H1 (cell line): ENCODE data around the gene CADM1. TPM values are rescaled to one million over a fixed set of nuclear protein-coding genes. Genes with fewer than 3 reads are reported as not detected.
A peak's percentile ranks its signal among the peaks of the same experiment; 100 is the strongest.

Experiments
- CTCF ChIA-PET: fragments of 300-600 bp; sonication (Branson Sonifier 250); formaldehyde crosslinking; loops from one replicate; lab custom pipeline; 2021; ENCODE audit not compliant: partially characterized antibody; lab: Charles Lee
- POLR2A ChIA-PET: fragments of 300-600 bp; sonication (Branson Sonifier 250); formaldehyde crosslinking; loops from one replicate; lab custom pipeline; 2021; ENCODE audit warnings: inconsistent platforms; ENCODE audit not compliant: partially characterized antibody; lab: Charles Lee
- DNase-seq, 2 experiments: peaks; one replicate each; pipeline versions ENCODE4 v3.0.0 to v3.0.0-alpha.2; 2010 to 2022; ENCODE audit warnings: low spot score in 2 of 2, low read depth in 1 of 2, mixed read lengths in 1 of 2
- FAIRE-seq: peaks from 2 replicates; lab custom pipeline; 2011; peaks lifted over from hg19 to GRCh38; lab: Jason Lieb, UNC
- H2AFZ ChIP-seq: 2 replicates; pipeline ENCODE4 v1.8.1; 2012; ENCODE audit warnings: low read length, inconsistent platforms
- H2AK5ac ChIP-seq: 2 replicates; pipeline ENCODE4 v1.6.1; 2013; ENCODE audit warnings: low read depth, low read length
- H2BK120ac ChIP-seq: replicated peaks from 2 replicates; pipeline ENCODE3; 2013; ENCODE audit warnings: low read depth, low read length, inconsistent platforms
- H2BK12ac ChIP-seq: 2 replicates; pipeline ENCODE4 v1.6.1; 2013; ENCODE audit warnings: low read depth, low read length
- H2BK15ac ChIP-seq: 2 replicates; pipeline ENCODE4 v1.6.1; 2013; ENCODE audit warnings: low read length
- H2BK20ac ChIP-seq: 2 replicates; pipeline ENCODE4 v1.6.1; 2013; ENCODE audit warnings: low read length
- H2BK5ac ChIP-seq: 2 replicates; pipeline ENCODE4 v1.6.1; 2013; ENCODE audit warnings: low read depth, low read length
- H3K14ac ChIP-seq: 2 replicates; pipeline ENCODE4 v1.6.1; 2013; ENCODE audit warnings: inconsistent platforms; ENCODE audit not compliant: insufficient read length
- H3K18ac ChIP-seq: 2 replicates; pipeline ENCODE4 v1.6.1; 2013; ENCODE audit warnings: low read length; ENCODE audit errors: extremely low read depth
- H3K23ac ChIP-seq: 2 replicates; pipeline ENCODE4 v1.6.1; 2013; ENCODE audit warnings: inconsistent platforms; ENCODE audit not compliant: insufficient read length
- H3K23me2 ChIP-seq: 2 replicates; pipeline ENCODE4 v1.6.1; 2013; ENCODE audit warnings: low read depth, low read length
- H3K27ac ChIP-seq: 2 replicates; pipeline ENCODE4 v1.6.1; 2011; ENCODE audit warnings: low read depth, low read length, inconsistent platforms
- H3K27me3 ChIP-seq, 4 experiments: replicated peaks in 1 of 4; 1 replicate in 1 of 4; 2 replicates in 3 of 4; pipeline versions ENCODE4 v1.6.1 to v1.8.1; 2011 to 2013; ENCODE audit warnings: low read length in 3 of 4, mild to moderate bottlenecking in 3 of 4, inconsistent platforms in 2 of 4, mixed read lengths in 2 of 4, moderate library complexity in 1 of 4; ENCODE audit not compliant: control insufficient read depth in 3 of 4, insufficient read depth in 3 of 4; ENCODE audit errors: extremely low read depth in 1 of 4
- H3K36me3 ChIP-seq, 4 experiments: 2 replicates each; pipeline versions ENCODE4 v1.6.1 to v1.8.1; 2011 to 2013; ENCODE audit warnings: mild to moderate bottlenecking in 4 of 4, low read length in 3 of 4, moderate library complexity in 2 of 4, control low read depth in 1 of 4, inconsistent platforms in 1 of 4; ENCODE audit not compliant: insufficient read depth in 4 of 4, control insufficient read depth in 2 of 4
- H3K4ac ChIP-seq: replicated peaks from 2 replicates; pipeline ENCODE3; 2013; ENCODE audit warnings: low read length, low read depth, mixed read lengths, inconsistent platforms; ENCODE audit not compliant: insufficient read length
- H3K4me1 ChIP-seq, 4 experiments: replicated peaks in 1 of 4; 1 replicate in 1 of 4; 2 replicates in 3 of 4; pipeline versions ENCODE4 v1.6.1 to v1.8.1; 2011 to 2013; ENCODE audit warnings: low read length in 3 of 4, inconsistent platforms in 2 of 4, mixed read lengths in 1 of 4; ENCODE audit not compliant: insufficient read depth in 4 of 4, control insufficient read depth in 3 of 4
- H3K4me2 ChIP-seq, 2 experiments: 2 replicates each; pipeline versions ENCODE4 v1.6.1 to v1.8.1; 2011 to 2013; ENCODE audit warnings: low read depth in 2 of 2, low read length in 2 of 2, control low read depth in 1 of 2, inconsistent platforms in 1 of 2, mild to moderate bottlenecking in 1 of 2; ENCODE audit not compliant: insufficient read depth in 1 of 2
- H3K4me3 ChIP-seq, 4 experiments: fragments of 200-600, 300-600 bp in 1 of 4; sonication (generic), shearing (Covaris generic), sonication (Bioruptor Twin) in 1 of 4; 2 replicates each; pipeline versions ENCODE4 v1.5.1 to v1.8.1; 2011 to 2016; ENCODE audit warnings: low read length in 4 of 4, low read depth in 3 of 4, control low read depth in 2 of 4, inconsistent platforms in 2 of 4, mild to moderate bottlenecking in 2 of 4, mixed read lengths in 1 of 4, moderate library complexity in 1 of 4; ENCODE audit not compliant: insufficient read depth in 2 of 4; ENCODE audit errors: extremely low read depth in 1 of 4
- H3K56ac ChIP-seq: replicated peaks from 2 replicates; pipeline ENCODE3; 2013; ENCODE audit warnings: low read depth, mild to moderate bottlenecking, mixed read lengths, low read length, inconsistent platforms; ENCODE audit not compliant: insufficient read length
- H3K79me1 ChIP-seq: 2 replicates; pipeline ENCODE4 v1.6.1; 2013; ENCODE audit warnings: low read depth, low read length, control low read depth
- H3K79me2 ChIP-seq, 2 experiments: 2 replicates each; pipeline versions ENCODE4 v1.6.1 to v1.8.1; 2012 to 2013; ENCODE audit warnings: low read length in 2 of 2, mild to moderate bottlenecking in 2 of 2, inconsistent platforms in 1 of 2; ENCODE audit not compliant: insufficient read depth in 2 of 2, control insufficient read depth in 1 of 2
- H3K9ac ChIP-seq, 4 experiments: replicated peaks in 1 of 4; 1 replicate in 1 of 4; 2 replicates in 3 of 4; pipeline versions ENCODE4 v1.6.1 to v1.8.1; 2011 to 2013; ENCODE audit warnings: low read depth in 3 of 4, low read length in 3 of 4, control low read depth in 2 of 4, mild to moderate bottlenecking in 2 of 4, moderate library complexity in 2 of 4, inconsistent platforms in 1 of 4; ENCODE audit errors: extremely low read depth in 1 of 4
- H3K9me3 ChIP-seq, 2 experiments: 2 replicates each; pipeline versions ENCODE4 v1.6.1 to v1.8.1; 2012 to 2013; ENCODE audit warnings: mild to moderate bottlenecking in 2 of 2, moderate library complexity in 2 of 2, control low read depth in 1 of 2, inconsistent platforms in 1 of 2, low read depth in 1 of 2, low read length in 1 of 2, mixed read lengths in 1 of 2; ENCODE audit not compliant: insufficient read depth in 2 of 2
- H4K20me1 ChIP-seq, 2 experiments: replicated peaks in 1 of 2; 2 replicates each; pipeline versions ENCODE3 to v1.8.1; 2011 to 2013; ENCODE audit warnings: inconsistent platforms in 2 of 2, low read length in 2 of 2, mild to moderate bottlenecking in 1 of 2; ENCODE audit not compliant: insufficient read depth in 2 of 2, control insufficient read depth in 1 of 2
- H4K5ac ChIP-seq: 2 replicates; pipeline ENCODE4 v1.6.1; 2013; ENCODE audit warnings: low read length, low read depth, mixed read lengths, inconsistent platforms; ENCODE audit not compliant: insufficient read length
- H4K8ac ChIP-seq: 2 replicates; pipeline ENCODE4 v1.8.0; 2013; ENCODE audit warnings: mild to moderate bottlenecking, moderate library complexity, low read length, inconsistent platforms; ENCODE audit not compliant: insufficient read depth; ENCODE audit errors: extremely low read depth
- H4K91ac ChIP-seq: replicated peaks from 2 replicates; pipeline ENCODE3; 2013; ENCODE audit warnings: low read length, mixed read lengths, inconsistent platforms; ENCODE audit not compliant: insufficient read length
- BCL11A ChIP-seq, 2 experiments: IDR thresholded peaks; one replicate each; pipeline ENCODE4 v1.6.1; 2011; ENCODE audit warnings: low read depth in 2 of 2, low read length in 2 of 2, mild to moderate bottlenecking in 2 of 2
- CEBPB ChIP-seq: IDR thresholded peaks from 2 replicates; pipeline ENCODE4 v1.6.1; 2012; ENCODE audit warnings: low read depth, low read length
- CTCF ChIP-seq, 3 experiments: IDR thresholded peaks; 1 replicate in 2 of 3; 2 replicates in 1 of 3; pipeline versions ENCODE4 v1.5.1 to v1.6.1; 2011; ENCODE audit warnings: low read length in 3 of 3, mild to moderate bottlenecking in 3 of 3, inconsistent platforms in 2 of 3, low read depth in 1 of 3, moderate library complexity in 1 of 3; ENCODE audit not compliant: insufficient read depth in 1 of 3; ENCODE audit errors: control extremely low read depth in 1 of 3
- EZH2 ChIP-seq: fragments of 200-600 bp; sonication (generic); IDR thresholded peaks from 2 replicates; pipeline ENCODE4 v1.7.1; 2012; ENCODE audit warnings: low read depth, mild to moderate bottlenecking, moderate library complexity, low read length, inconsistent platforms; ENCODE audit not compliant: severe bottlenecking
- JUND ChIP-seq: IDR thresholded peaks from 2 replicates; pipeline ENCODE4 v1.6.1; 2011; ENCODE audit warnings: mild to moderate bottlenecking, improper control_type of control experiment, low read length
- NANOG ChIP-seq: IDR thresholded peaks from 2 replicates; pipeline ENCODE4 v1.6.1; 2011; ENCODE audit warnings: low read length, low read depth, mild to moderate bottlenecking, inconsistent platforms; ENCODE audit not compliant: insufficient read depth, poor library complexity, severe bottlenecking
- POLR2AphosphoS5 ChIP-seq: IDR thresholded peaks from 2 replicates; pipeline ENCODE4 v1.6.1; 2011; ENCODE audit warnings: low read depth, low read length
- RXRA ChIP-seq: IDR thresholded peaks from 2 replicates; pipeline ENCODE4 v1.6.1; 2011; ENCODE audit warnings: low read depth, mild to moderate bottlenecking, low read length, moderate library complexity; ENCODE audit not compliant: insufficient read depth
- TEAD4 ChIP-seq: IDR thresholded peaks from 2 replicates; pipeline ENCODE4 v1.6.1; 2012; ENCODE audit warnings: low read depth, low read length, inconsistent platforms, mixed read lengths
- YY1 ChIP-seq: IDR thresholded peaks from 2 replicates; pipeline ENCODE4 v1.6.1; 2011; ENCODE audit warnings: low read depth, mild to moderate bottlenecking, low read length
- ZNF274 ChIP-seq: IDR thresholded peaks from 2 replicates; pipeline ENCODE4 v1.7.0; 2012; ENCODE audit warnings: low read length, borderline replicate concordance; ENCODE audit errors: extremely low read depth
- WGBS, 2 experiments: shearing (Covaris generic) in 1 of 2; methylation state at CpG; one replicate each; pipeline versions ENCODE4 v1.1.6 to v1.1.7; 2013 to 2015; ENCODE audit warnings: low lambda C conversion rate in 2 of 2, mixed read lengths in 2 of 2, inconsistent platforms in 1 of 2, low coverage in 1 of 2, missing lambda C conversion rate in 1 of 2; ENCODE audit not compliant: insufficient replicate concordance in 2 of 2, insufficient coverage in 1 of 2, insufficient read length in 1 of 2; ENCODE audit errors: extremely low coverage in 1 of 2, missing lambda C conversion rate in 1 of 2; 5-methylcytosine and 5-hydroxymethylcytosine counted together
- polyA plus RNA-seq, 7 experiments: library from polyadenylated mRNA; depleted of rRNA in 3 of 7; stranded (reverse) in 5 of 7; unstranded in 2 of 7; fragments of >200 nt in 5 of 7; fragments of 200-250 nt in 2 of 7; gene quantifications; 1 replicate in 5 of 7; 2 replicates in 1 of 7; 4 replicates in 1 of 7; pipeline versions ENCODE4 v1.2.1 to v1.2.3, GENCODE V29; 2011 to 2013; ENCODE audit warnings: missing spikeins in 2 of 7, mixed read lengths in 2 of 7
- total RNA-seq: library from RNA; stranded (reverse); fragmentation: NEBNext Ultra II Directional; extraction: Animal tissue kit (Norgen Biotek cat#: 25700); gene quantifications from 2 replicates; pipeline ENCODE4 v1.2.1, GENCODE V29; 2021

Gene CADM1
- total and polyA plus RNA-seq, 2 of the 8 experiments (the other 6 are each of a cell fraction or from before 2014, with no cell fraction given): 8.3 to 25.3 TPM

DNA sequence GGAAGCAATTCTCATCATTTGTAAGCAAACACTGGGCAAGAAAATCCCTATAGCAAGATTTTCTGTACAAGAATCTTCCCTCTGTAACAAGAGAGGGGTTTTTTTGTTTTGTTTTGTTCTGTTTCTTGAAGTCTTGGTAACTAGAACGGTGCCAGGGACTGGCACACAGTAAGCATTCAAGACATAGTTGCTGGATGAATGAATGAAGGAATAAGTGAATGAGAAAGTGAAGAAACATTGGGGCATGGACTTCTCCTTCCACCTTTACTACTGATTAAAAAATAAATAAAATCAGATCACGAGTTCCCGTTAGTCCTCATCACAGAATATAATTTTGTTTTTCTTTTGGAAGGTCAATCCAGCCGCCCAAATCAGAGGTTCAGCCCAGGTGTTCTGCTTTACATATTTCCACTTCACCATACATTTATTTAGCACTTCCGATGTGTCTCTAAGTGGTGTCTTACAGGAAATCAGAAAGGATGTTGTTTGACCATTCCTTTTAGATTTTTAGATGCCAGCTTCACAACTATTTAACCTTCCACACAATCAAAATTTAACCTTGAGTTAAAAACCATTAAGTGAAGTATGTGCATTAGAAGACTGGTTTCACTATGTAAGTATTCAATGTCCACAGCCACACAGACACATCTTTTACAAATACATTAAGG lies 281.2 kb downstream of the CADM1 start:
- no peak overlapping the region for H2AK5ac ChIP-seq
- H3K23ac ChIP-seq: no peak overlapping the region
- no peak overlapping the region for H3K18ac ChIP-seq
- H3K4me1 ChIP-seq: peaks cover 4 to 13% (median 10%) of the 10 kb centered on the region in 4 experiments
- ChIA-PET POLR2A (no interaction called here), CTCF (interaction anchor here (1.2 to 1.8 kb wide), 2 partner anchors 30 to 53 kb away, joined by 3 read pairs; no protein-coding TSS in a partner anchor)
- H3K27me3 ChIP-seq: no peaks in the 10 kb centered on the region
- H3K4ac ChIP-seq: no peak overlapping the region
- H3K9ac ChIP-seq: no peak overlapping the region
- H3K9me3 ChIP-seq: no peaks in the 10 kb centered on the region
- H2BK5ac ChIP-seq: peak overlapping the region; percentile 20; the same call in 1 of the 2 replicates
- no peak overlapping the region; a peak in 1 of 4 replicates for H3K4me2 ChIP-seq
- no peak overlapping the region for H2BK15ac ChIP-seq
- no peaks in the 10 kb centered on the region for H4K20me1 ChIP-seq
- H3K56ac ChIP-seq: no peak overlapping the region
- WGBS, 2 experiments: 92% methylated on average over 5 of the region's 5 CpGs; no CpG with 5 or more reads in 1 of the 2 experiments
- FAIRE-seq (no peak), DNase-seq (no peak)
- no peak overlapping the region; a peak in 1 of 8 replicates for H3K4me3 ChIP-seq
- no peak overlapping the region for H4K5ac ChIP-seq
- H4K8ac ChIP-seq: no peak overlapping the region
- H2BK12ac ChIP-seq: no peak overlapping the region; the same call in 1 of the 2 replicates
- no peak overlapping the region for H3K14ac ChIP-seq
- no peaks in the 10 kb centered on the region for H3K23me2 ChIP-seq
- H2AFZ ChIP-seq: no peak overlapping the region
- H3K27ac ChIP-seq: no peak overlapping the region
- no peak overlapping the region for H2BK120ac ChIP-seq
- peak overlapping the region; percentile 68; the same call in 1 of the 2 replicates for H2BK20ac ChIP-seq
- no peaks in the 10 kb centered on the region for H3K79me2 ChIP-seq
- H4K91ac ChIP-seq: no peak overlapping the region
- no peaks in the 10 kb centered on the region for H3K36me3 ChIP-seq
- H3K79me1 ChIP-seq: no peaks in the 10 kb centered on the region
- TF ChIP-seq NANOG: no peak
- TF ChIP-seq POLR2AphosphoS5: no peak
- TF ChIP-seq RXRA: no peak
- TF ChIP-seq YY1: no peak
- TF ChIP-seq JUND: no peak
- no peak for TF ChIP-seq CTCF (IDR thresholded peaks at IDR 0.05; ENCODE audit: control extremely low read depth in 1 of 3, insufficient read depth in 1 of 3, low read depth in 1 of 3, low read length in 3 of 3)
- no peak for TF ChIP-seq EZH2
- TF ChIP-seq BCL11A (IDR thresholded peaks at IDR 0.05; ENCODE audit: low read depth in 2 of 2, low read length in 2 of 2): no peak
- TF ChIP-seq CEBPB: no peak
- TF ChIP-seq ZNF274: no peak
- no peak for TF ChIP-seq TEAD4
